ENCODE results near the gene KIAA1143.

The KIAA1143 gene

DNA sequence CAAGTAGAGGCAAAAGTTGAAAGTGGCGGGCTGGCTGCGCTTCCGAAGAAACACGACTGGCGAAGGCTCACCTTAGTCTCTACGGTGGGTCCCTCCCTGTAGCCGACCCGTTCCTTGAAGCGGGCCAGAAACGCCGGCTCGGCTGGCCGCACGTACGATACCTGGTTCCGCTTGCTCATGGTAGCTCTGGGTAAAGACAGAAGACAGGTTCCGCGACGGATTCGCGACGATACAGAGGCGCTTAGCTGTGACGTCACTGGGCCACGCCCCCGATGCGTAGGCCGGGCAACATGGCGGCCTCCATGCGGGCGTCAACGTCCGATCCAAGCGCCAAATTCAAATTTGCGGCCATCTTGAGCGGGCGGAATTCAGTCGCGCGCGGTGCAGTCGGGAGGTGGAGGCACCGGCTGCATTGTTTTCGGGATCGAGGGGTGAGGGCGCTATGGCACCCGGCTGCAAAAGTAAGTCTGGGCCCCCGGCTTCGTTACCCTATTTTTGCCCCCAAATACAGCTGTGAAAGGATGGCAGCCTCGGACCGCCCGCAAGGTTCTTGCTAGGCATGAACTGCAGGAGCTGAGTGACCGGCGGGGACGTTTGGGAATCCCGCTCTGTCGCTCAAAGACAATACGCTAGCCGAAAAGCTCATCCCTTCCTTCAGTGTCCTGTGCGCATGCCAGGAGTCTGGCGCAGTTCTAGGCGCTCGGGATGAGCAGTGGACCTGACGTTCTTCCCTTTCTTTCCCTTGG lies at the start of gene KIAA1143, which contains the start of gene KIF15:
Gene KIAA1143, minus strand, starts transcription at position 196 of the 746 bp plus-strand sequence. Its CDS starts 17 bp downstream, at position 179.
Gene KIF15, plus strand, starts transcription at position 371 of the 746 bp plus-strand sequence. Its CDS starts 72 bp downstream, at position 443.
- DNase-seq (ENCODE audit: low read depth): peak; percentile 90

DNA sequence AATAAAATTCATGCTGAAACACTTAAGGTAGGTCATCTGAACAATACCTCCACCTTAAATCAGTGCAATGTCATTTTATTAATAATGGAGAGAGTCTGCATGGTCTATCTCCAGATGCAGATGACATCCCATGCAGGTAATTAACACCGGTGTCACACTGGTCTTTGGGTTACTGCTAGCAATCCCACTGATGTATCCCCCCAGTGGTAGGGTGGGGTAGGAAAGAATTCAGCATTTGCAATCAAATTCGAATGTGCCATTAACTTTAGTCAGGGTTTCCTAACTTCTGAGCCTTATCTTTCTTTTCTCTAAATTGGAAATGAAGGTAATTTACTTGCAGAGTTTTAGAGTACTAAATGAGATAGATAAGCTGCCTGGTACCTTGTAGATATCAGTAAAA lies 44.5 kb upstream of the KIAA1143 start:
- DNase-seq (ENCODE audit: low read depth): no peak

GRCh38 chr3:44803298-44803697 lies 41.9 kb upstream of the KIAA1143 start:
- DNase-seq (ENCODE audit: low read depth): no peak

DNA sequence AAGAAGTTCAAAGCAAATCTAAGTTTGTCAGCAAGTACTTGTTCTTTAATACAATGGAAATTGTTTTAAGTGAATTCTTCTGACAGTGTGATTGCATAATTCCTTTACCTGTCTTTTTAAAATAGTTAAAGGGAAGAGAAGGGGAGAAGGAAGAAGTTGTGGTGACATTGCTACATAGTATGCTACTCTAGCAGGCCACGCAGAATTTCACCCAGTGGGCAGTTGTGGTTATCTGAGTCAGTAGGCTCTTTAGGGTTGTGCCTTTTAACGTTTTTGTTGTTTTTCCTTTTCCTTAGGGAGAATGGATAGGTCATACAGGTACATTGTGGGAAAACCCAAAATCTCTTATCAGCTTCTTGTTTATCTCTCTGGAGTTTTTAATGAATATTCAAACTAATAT lies 40.6 kb upstream of the KIAA1143 start:
- DNase-seq (ENCODE audit: low read depth): no peak

DNA sequence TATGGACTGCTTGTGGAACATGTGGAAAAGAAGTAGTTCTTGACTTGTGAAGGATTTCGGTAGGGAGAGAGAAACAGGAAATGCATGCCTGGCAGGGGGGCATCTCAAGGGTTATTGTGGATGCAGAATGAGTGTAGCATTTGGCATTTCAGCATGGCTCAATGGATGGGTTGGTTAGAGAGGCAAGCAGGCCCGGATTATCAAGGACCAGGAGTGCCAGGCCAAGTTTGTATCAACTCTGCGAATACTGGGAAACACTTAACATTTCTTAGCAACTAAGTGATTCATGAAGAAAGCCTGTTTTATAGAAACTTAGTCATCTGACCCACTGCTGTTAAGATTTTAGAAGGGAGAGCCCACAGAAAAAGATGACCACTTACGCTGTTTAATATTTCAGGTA lies 33.8 kb upstream of the KIAA1143 start:
- DNase-seq (ENCODE audit: low read depth): no peak

- DNase-seq (ENCODE audit: low read depth): no peak
Observed at GRCh38 chr3:44782891-44783290, 21.5 kb upstream of the KIAA1143 start.

DNA sequence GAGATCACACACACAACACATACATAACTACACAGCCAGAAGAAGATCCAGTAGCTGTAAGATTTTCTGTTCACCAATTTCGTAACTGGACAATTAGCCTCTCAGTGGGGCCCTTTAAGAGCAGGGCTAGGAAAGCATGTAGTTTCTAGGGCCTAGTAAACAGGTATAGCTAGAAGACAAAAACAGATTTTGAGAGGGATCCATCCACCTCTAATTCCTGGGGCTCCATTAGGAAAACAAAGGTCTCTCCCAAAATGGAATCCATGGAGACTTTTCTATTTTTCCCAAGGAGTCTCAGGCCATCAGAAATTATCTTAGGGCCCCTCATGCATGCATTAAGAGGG lies 10.7 kb upstream of the KIAA1143 start:
- no peak for DNase-seq (ENCODE audit: low read depth)

DNA sequence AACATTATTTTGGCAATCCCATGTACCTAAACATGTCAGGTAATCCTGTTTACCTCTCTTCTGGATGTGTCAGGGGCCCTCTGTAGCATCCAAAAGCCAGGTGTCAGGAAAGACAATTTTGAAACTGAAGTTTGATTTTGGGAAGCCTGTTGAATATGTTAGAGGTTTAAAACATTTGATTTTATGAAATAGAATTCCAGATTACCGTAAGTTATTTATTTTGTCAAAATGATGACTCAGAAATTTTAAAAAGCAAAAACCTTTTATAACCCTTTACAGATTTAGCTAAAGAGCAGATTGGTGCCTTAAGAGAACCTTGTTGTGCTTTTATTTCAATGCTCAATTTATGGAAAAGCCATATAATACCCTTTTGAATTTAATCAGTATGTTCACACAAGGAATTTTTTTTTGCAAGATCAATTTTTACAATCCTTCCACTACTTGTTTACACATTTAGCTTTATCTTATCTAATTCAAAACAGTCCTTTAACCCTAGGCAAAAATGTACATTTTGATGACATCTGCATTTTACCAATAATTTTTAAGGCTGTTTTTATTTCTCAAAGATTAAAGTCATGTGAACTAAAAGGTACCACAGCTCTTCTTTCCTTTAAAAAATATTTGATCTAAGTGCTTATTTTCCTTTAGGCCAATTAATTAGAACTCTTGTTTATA lies 10.1 kb upstream of the KIAA1143 start:
- DNase-seq (ENCODE audit: low read depth): no peak

DNA sequence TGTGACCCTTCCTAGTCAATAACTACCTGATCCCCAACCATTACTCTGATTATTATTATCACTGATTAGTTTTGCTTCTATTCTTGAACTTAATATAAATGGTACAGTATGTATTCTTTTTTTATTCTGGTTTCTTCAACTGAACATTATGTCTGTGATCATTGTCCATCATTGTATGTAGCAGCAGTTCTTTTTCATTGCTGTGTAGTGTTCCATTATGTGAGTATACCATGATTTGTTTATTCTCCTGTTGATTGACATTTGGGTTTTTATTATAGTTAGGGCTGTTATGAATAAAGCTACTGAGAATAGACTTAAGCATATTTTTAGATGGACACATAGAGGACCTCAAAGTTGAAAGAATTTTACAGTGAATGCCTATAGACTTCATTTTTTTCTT lies 2.8 kb upstream of the KIAA1143 start:
- DNase-seq (ENCODE audit: low read depth): no peak

DNA sequence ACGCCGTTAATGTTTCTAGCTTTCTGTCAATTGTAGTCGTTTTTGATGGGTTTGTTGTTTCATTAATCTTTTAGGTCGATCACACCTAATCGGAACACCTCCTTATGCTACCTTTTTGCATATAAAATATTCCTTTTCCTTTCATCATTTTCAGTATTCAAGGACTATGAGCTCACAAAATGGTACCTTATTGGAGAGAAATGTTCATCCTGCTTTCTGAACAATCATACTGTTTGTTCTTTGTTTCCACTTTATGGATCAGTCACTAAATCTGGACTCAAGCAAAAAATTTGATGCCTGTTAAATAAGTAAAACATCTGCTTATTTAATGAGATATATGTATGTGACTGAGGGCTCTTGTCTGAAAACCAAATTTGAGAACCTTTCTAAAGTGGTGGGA lies 1.3 kb upstream of the KIAA1143 start:
- no peak for DNase-seq (ENCODE audit: low read depth)

DNA sequence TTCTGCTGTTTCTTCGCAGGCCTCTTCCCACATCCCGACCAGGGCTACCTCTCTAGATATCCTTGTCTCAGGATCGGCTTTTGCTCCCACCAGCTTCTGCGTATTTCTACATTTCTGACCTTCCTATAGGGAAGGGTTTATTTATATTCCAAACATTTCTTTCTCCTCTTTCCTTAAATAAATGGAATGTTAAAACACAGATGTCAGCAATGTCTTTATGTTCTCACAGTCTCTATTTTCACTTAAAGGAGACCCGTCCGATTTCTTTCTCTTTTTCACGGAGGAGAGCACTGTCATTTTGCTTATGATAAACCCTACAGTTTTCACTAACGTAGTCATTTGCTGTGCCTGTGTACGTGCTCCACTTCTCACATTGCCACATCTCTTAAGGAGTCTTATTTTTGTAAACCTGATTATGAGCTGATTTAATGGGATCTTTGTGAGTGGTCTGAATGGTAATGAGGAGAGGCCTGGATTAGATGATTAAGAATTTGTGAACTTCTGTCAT lies 805 bp upstream of the KIAA1143 start:
- peak; percentile 2 for DNase-seq (ENCODE audit: low read depth)

GRCh38 chr3:44761101-44761423 lies 357 bp downstream of the KIAA1143 start:
- no peak for DNase-seq (ENCODE audit: low read depth)

- DNase-seq (ENCODE audit: low read depth): no peak
Observed at GRCh38 chr3:44734646-44735168, 26.7 kb downstream of the KIAA1143 start.

DNA sequence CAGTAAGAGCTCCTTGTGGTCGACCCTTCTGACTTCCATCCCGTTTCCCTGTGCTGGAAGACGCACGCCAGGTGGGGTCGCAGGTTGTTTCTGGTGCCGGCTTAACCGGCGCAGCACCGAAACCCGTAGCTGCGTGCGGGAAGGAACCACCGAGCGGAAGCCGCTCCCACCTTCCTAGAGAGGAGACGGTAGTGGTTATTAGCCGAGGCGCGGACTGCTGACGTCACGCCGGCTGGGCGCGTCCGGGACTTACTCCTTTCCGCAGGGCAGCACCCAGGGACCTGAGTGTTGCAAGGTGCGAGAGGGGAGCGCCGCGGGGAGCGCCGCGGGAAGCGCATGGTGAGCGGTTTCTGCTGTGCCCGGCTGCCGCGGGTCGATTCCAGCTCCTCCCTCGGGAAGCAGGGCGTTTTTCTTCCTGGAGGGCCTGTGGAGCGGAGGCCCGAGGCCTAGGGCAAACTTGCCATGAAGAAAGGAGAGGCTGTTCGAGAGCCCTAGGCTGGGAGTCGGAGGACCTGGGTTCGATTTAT lies 32.0 kb downstream of the KIAA1143 start, which contains the start of gene ZNF501:
Gene ZNF501, plus strand, starts transcription at position 252 of the 527 bp plus-strand sequence. CDS start 4,787 bp downstream, outside the sequence.
- peak; percentile 77 for DNase-seq (ENCODE audit: low read depth)

- DNase-seq (ENCODE audit: low read depth): no peak
Observed at GRCh38 chr3:44722103-44722401, 39.4 kb downstream of the KIAA1143 start.

DNA sequence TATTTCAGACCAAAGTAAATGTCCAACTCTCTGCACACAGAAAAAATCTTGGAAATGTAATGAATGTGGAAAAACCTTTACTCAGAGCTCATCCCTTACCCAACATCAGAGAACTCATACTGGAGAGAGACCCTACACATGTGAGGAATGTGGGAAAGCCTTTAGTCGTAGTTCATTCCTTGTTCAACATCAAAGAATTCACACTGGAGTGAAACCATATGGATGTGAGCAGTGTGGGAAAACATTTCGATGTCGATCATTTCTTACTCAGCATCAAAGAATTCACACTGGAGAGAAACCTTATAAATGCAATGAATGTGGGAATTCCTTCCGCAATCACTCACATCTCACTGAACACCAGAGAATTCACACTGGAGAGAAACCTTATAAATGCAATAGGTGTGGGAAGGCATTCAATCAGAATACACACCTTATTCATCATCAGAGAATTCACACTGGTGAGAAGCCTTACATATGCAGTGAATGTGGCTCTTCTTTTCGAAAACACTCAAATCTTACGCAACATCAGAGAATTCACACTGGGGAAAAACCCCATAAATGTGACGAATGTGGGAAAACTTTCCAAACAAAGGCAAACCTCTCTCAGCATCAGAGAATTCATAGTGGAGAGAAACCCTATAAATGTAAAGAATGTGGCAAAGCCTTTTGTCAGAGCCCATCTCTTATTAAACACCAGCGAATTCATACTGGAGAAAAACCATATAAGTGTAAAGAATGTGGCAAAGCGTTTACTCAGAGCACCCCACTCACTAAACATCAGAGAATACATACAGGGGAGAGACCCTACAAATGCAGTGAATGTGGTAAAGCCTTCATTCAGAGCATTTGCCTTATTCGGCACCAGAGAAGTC lies 40.0 kb downstream of the KIAA1143 start:
- DNase-seq (ENCODE audit: low read depth): no peak

- DNase-seq (ENCODE audit: low read depth): peak; percentile 80
Observed at GRCh38 chr3:44712455-44713075, 48.9 kb downstream of the KIAA1143 start, which contains the start of gene ZNF502. TSS of gene ZNF502 (plus strand) at chr3:44712660. CDS start at chr3:44720262, 7,602 bp downstream.

Measured in stromal cell of bone marrow (primary cell).